Measurements from ENCODE around the gene PRKAR1B. TPM values are rescaled to one million over a fixed set of nuclear protein-coding genes. Genes with fewer than 3 reads are reported as not detected.
A peak's percentile ranks its signal among the peaks of the same experiment; 100 is the strongest.
"Not testable (repeated sequence)": the region's sequence is repeated elsewhere in the genome, so short reads cannot be mapped to it uniquely, and the experiment has no call there.

Gene PRKAR1B
- total RNA-seq, 1 experiment from 2014 or later, result 62.0 TPM

- POLR2A ChIA-PET, result no interaction called here
- ATAC-seq (no peak), DNase-seq (ENCODE audit: low read depth, low spot score) (no peak)
- H3K27me3 ChIP-seq (ENCODE audit: control insufficient read depth, insufficient read depth, low read length), result no peaks in the 10 kb centered on the region
- H3K9me3 ChIP-seq (ENCODE audit: control insufficient read depth, insufficient read depth, low read depth, low read length), result no peaks in the 10 kb centered on the region
- no peak overlapping the region for H3K27ac ChIP-seq (ENCODE audit: low read length)
- H3K4me1 ChIP-seq (ENCODE audit: control insufficient read depth, insufficient read depth, low read length), result no peaks in the 10 kb centered on the region
- H3K4me3 ChIP-seq (ENCODE audit: low read depth in 2 of 2, low read length in 2 of 2), result no peak overlapping the region
- in situ Hi-C loops (cut with HindIII; ENCODE audit: low pct_unique_long_range_greater_than_20kb, low sequenced_read_pairs) (no loop called here), intact Hi-C loops (cut with micrococcal nuclease; ENCODE audit: unreplicated experiment) (no loop called here)
- CTCF ChIA-PET, result no interaction called here
- no peaks in the 10 kb centered on the region for H3K36me3 ChIP-seq (ENCODE audit: control insufficient read depth, insufficient read depth, low read length)
- no TSS peak for BruUV-seq (replicated peaks)
- no peak for TF ChIP-seq REST (IDR thresholded peaks at IDR 0.05; ENCODE audit: insufficient read depth in 1 of 2, low read depth in 2 of 2, low read length in 1 of 2)
- no peak for TF ChIP-seq SIN3A (IDR thresholded peaks at IDR 0.05; ENCODE audit: borderline replicate concordance, insufficient read depth, low read depth, low read length)
- TF ChIP-seq POLR2AphosphoS5 (IDR thresholded peaks at IDR 0.05; ENCODE audit: low read depth, low read length), result no peak
- no peak for TF ChIP-seq CTCF (IDR thresholded peaks at IDR 0.05)
- TF ChIP-seq TCF7L2 (IDR thresholded peaks at IDR 0.05; ENCODE audit: low read depth, low read length), result no peak
Observed at GRCh38 chr7:652881-653280, 74.2 kb downstream of the PRKAR1B start.

- H3K4me3 ChIP-seq (ENCODE audit: low read depth in 2 of 2, low read length in 2 of 2); DNase-seq (ENCODE audit: low read depth, low spot score); H3K9me3 ChIP-seq (ENCODE audit: control insufficient read depth, insufficient read depth, low read depth, low read length); BruUV-seq (replicated peaks); H3K27me3 ChIP-seq (ENCODE audit: control insufficient read depth, insufficient read depth, low read length); intact Hi-C loops (cut with micrococcal nuclease; ENCODE audit: unreplicated experiment); CTCF ChIA-PET; ATAC-seq; POLR2A ChIA-PET; H3K36me3 ChIP-seq (ENCODE audit: control insufficient read depth, insufficient read depth, low read length); H3K4me1 ChIP-seq (ENCODE audit: control insufficient read depth, insufficient read depth, low read length); H3K27ac ChIP-seq (ENCODE audit: low read length); in situ Hi-C loops (cut with HindIII; ENCODE audit: low pct_unique_long_range_greater_than_20kb, low sequenced_read_pairs): not testable (repeated sequence)
Observed at GRCh38 chr7:652167-652566, 74.9 kb downstream of the PRKAR1B start.

GRCh38 chr7:651032-651728, 75.9 kb downstream of the PRKAR1B start:
- Histone ChIP-seq H3K4me3 (ENCODE audit: low read depth in 2 of 2, low read length in 2 of 2) (no peak overlapping the region), H3K9me3 (ENCODE audit: control insufficient read depth, insufficient read depth, low read depth, low read length) (no peaks in the 10 kb centered on the region), H3K27ac (ENCODE audit: low read length) (no peak overlapping the region), H3K27me3 (ENCODE audit: control insufficient read depth, insufficient read depth, low read length) (no peaks in the 10 kb centered on the region), H3K36me3 (ENCODE audit: control insufficient read depth, insufficient read depth, low read length) (no peaks in the 10 kb centered on the region), H3K4me1 (ENCODE audit: control insufficient read depth, insufficient read depth, low read length) (no peaks in the 10 kb centered on the region)
- in situ Hi-C loops (cut with HindIII; ENCODE audit: low pct_unique_long_range_greater_than_20kb, low sequenced_read_pairs) (no loop called here), intact Hi-C loops (cut with micrococcal nuclease; ENCODE audit: unreplicated experiment) (no loop called here)
- CTCF ChIA-PET, result interaction anchor here (0.7 kb wide), 1 partner anchor 330 kb away, joined by 3 read pairs; no protein-coding TSS in a partner anchor
- DNase-seq (ENCODE audit: low read depth, low spot score), result no peak
- peak; percentile 67 for ATAC-seq
- BruUV-seq (replicated peaks), result no TSS peak
- POLR2A ChIA-PET, result interaction anchor here (0.5 kb wide), 1 partner anchor 91 kb away, joined by 3 read pairs; no protein-coding TSS in a partner anchor
- TF ChIP-seq REST (IDR thresholded peaks at IDR 0.05; ENCODE audit: insufficient read depth in 1 of 2, low read depth in 2 of 2, low read length in 1 of 2) (no peak), POLR2AphosphoS5 (IDR thresholded peaks at IDR 0.05; ENCODE audit: low read depth, low read length) (no peak), TCF7L2 (IDR thresholded peaks at IDR 0.05; ENCODE audit: low read depth, low read length) (no peak), SIN3A (IDR thresholded peaks at IDR 0.05; ENCODE audit: borderline replicate concordance, insufficient read depth, low read depth, low read length) (no peak), CTCF (IDR thresholded peaks at IDR 0.05) (no peak)
